Neural cell (in vitro differentiated cells): Measurements from ENCODE around the gene RGS16. TPM values are rescaled to one million over a fixed set of nuclear protein-coding genes. Genes with fewer than 3 reads are reported as not detected.

Source experiments
- H2AFZ ChIP-seq: fragments of 200-600, 300-800 bp; sonication (generic), shearing (Covaris generic); 2 replicates; pipeline ENCODE4 v1.6.0; 2014; ENCODE audit warnings: low read depth, mild to moderate bottlenecking, antibody characterized with exemption, low read length, moderate library complexity
- H3F3A ChIP-seq: fragments of 200-600 bp; shearing (Covaris generic); 2 replicates; pipeline ENCODE4 v1.6.1; 2016; ENCODE audit warnings: mild to moderate bottlenecking, moderate library complexity, mixed read lengths, antibody characterized with exemption, low read length; ENCODE audit not compliant: insufficient read depth, poor library complexity, severe bottlenecking
- H3K27ac ChIP-seq: fragments of 200-600, 300-800 bp; sonication (generic), shearing (Covaris generic); 2 replicates; pipeline ENCODE4 v1.5.1; 2014; ENCODE audit warnings: mild to moderate bottlenecking, low read length, moderate library complexity
- H3K27me3 ChIP-seq: fragments of 300-800, 200-600 bp; sonication (generic), shearing (Covaris generic); 2 replicates; pipeline ENCODE4 v1.6.0; 2014; ENCODE audit warnings: mild to moderate bottlenecking, low read depth, low read length, moderate library complexity; ENCODE audit not compliant: insufficient read depth
- H3K36me3 ChIP-seq: fragments of 300-800, 200-600 bp; sonication (generic), shearing (Covaris generic); 2 replicates; pipeline ENCODE4 v1.5.1; 2014; ENCODE audit warnings: mild to moderate bottlenecking, antibody characterized with exemption, low read length, moderate library complexity; ENCODE audit not compliant: insufficient read depth
- H3K4me2 ChIP-seq: fragments of 300-800, 200-600 bp; sonication (generic), shearing (Covaris generic); 2 replicates; pipeline ENCODE4 v1.6.0; 2014; ENCODE audit warnings: mild to moderate bottlenecking, low read length
- H3K4me3 ChIP-seq: fragments of 300-800, 200-600 bp; sonication (generic), shearing (Covaris generic); 2 replicates; pipeline ENCODE4 v1.5.1; 2014; ENCODE audit warnings: mild to moderate bottlenecking, low read length, moderate library complexity
- H3K79me2 ChIP-seq: fragments of 200-600 bp; shearing (Covaris generic); replicated peaks from 2 replicates; pipeline ENCODE4 v1.6.0; 2014; ENCODE audit warnings: mild to moderate bottlenecking, low read length, moderate library complexity; ENCODE audit not compliant: insufficient read depth
- H3K9ac ChIP-seq: fragments of 300-800, 200-600 bp; sonication (generic), shearing (Covaris generic); 2 replicates; pipeline ENCODE4 v1.6.1; 2016; ENCODE audit warnings: mild to moderate bottlenecking, low read length, mixed read lengths
- H3K9me2 ChIP-seq: fragments of 200-600 bp; shearing (Covaris generic); 2 replicates; pipeline ENCODE4 v1.6.1; 2016; ENCODE audit warnings: mild to moderate bottlenecking, low read length, mixed read lengths; ENCODE audit not compliant: insufficient read depth
- H3K9me3 ChIP-seq: fragments of 200-600, 300-800 bp; sonication (generic), shearing (Covaris generic); 2 replicates; pipeline ENCODE4 v1.6.1; 2016; ENCODE audit warnings: mild to moderate bottlenecking, mixed run types, low read length, moderate library complexity, mixed read lengths
- H4K20me1 ChIP-seq: fragments of 200-600 bp; shearing (Covaris generic); 2 replicates; pipeline ENCODE4 v1.6.1; 2016; ENCODE audit warnings: mild to moderate bottlenecking, mixed run types; ENCODE audit not compliant: insufficient read depth
- CTCF ChIP-seq: fragments of 450-650 bp; IDR thresholded peaks from 2 replicates; pipeline ENCODE4 v1.5.1; 2014; ENCODE audit warnings: antibody characterized with exemption, mild to moderate bottlenecking, moderate library complexity; ENCODE audit not compliant: poor library complexity, severe bottlenecking
- EP300 ChIP-seq: fragments of 450-650 bp; conservative IDR thresholded peaks from 2 replicates; pipeline ENCODE4 v1.6.1; 2014; ENCODE audit warnings: antibody characterized with exemption, mild to moderate bottlenecking, moderate library complexity; ENCODE audit not compliant: poor library complexity, severe bottlenecking
- EZH2 ChIP-seq: fragments of 200-600, 300-800 bp; shearing (Covaris generic), sonication (generic); IDR thresholded peaks from 2 replicates; pipeline ENCODE4 v1.6.1; 2014; ENCODE audit warnings: antibody characterized with exemption, low read length, borderline replicate concordance, mild to moderate bottlenecking; ENCODE audit not compliant: insufficient read depth, poor library complexity, severe bottlenecking
- MXI1 ChIP-seq: fragments of 450-650 bp; conservative IDR thresholded peaks from 2 replicates; pipeline ENCODE4 v1.6.1; 2014; ENCODE audit warnings: antibody characterized with exemption, mild to moderate bottlenecking; ENCODE audit not compliant: poor library complexity, severe bottlenecking
- POLR2AphosphoS5 ChIP-seq: IDR thresholded peaks from 2 replicates; pipeline ENCODE4 v1.6.1; 2012
- RAD21 ChIP-seq: fragments of 450-650 bp; conservative IDR thresholded peaks from 2 replicates; pipeline ENCODE4 v1.6.1; 2014; ENCODE audit warnings: antibody characterized with exemption, mild to moderate bottlenecking, moderate library complexity
- REST ChIP-seq: IDR thresholded peaks from 2 replicates; pipeline ENCODE4 v1.6.1; 2012; ENCODE audit warnings: borderline replicate concordance
- SMC3 ChIP-seq: fragments of 450-650 bp; conservative IDR thresholded peaks from 2 replicates; pipeline ENCODE4 v1.6.1; 2014; ENCODE audit warnings: antibody characterized with exemption, mild to moderate bottlenecking, moderate library complexity; ENCODE audit not compliant: poor library complexity
- TAF1 ChIP-seq: IDR thresholded peaks from 2 replicates; pipeline ENCODE4 v1.6.1; 2012; ENCODE audit warnings: low read depth
- polyA plus RNA-seq: library from polyadenylated mRNA; depleted of rRNA; stranded (reverse); fragments of >200 nt; gene quantifications from 2 replicates; pipeline ENCODE4 v1.2.3, GENCODE V29; 2014

RGS16 gene
- polyA plus RNA-seq, 1 donor from 2014 or later, result 1.1 TPM

DNA sequence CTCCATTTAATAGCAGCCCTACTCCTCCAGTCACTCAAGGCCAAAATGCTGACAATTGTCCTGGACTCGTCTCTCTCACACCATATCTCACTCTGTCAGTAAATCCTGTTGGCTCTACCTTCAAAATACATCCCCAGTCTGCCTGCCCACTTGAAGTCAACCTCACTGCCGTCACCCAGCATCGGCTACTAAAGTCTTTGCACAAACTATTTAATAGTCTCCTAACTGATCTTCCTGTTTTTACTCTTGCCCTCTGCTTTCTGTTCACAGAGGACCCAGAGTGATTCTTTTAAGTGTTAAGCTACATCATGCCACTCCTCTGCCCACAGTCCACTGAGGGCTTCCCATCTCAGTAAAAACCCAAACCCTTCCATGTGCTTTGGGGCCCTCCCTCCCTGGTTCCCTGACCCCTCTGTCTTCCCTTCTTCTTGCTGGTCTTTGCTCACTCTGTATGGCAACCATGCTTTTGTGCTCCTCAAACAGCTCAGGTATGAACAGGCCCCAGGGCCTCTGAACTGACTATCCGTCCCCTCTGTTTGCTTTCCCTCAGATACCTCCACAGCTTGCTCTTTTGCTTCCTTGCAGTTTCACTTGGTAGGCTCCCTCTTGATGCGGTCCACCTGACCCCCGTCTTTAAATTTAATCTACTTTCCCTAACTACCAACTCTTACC lies 34.1 kb downstream of the RGS16 start:
- Histone ChIP-seq H3K79me2 (no peaks in the 10 kb centered on the region), H3K4me3 (no peak overlapping the region), H3K36me3 (no peaks in the 10 kb centered on the region), H3K4me2 (no peak overlapping the region), H3K27ac (no peak overlapping the region), H3F3A (no peaks in the 10 kb centered on the region), H4K20me1 (no peaks in the 10 kb centered on the region), H3K9ac (no peak overlapping the region), H3K9me3 (no peaks in the 10 kb centered on the region), H3K9me2 (no peaks in the 10 kb centered on the region), H3K27me3 (no peaks in the 10 kb centered on the region), H2AFZ (no peak overlapping the region)
- no peak for TF ChIP-seq TAF1
- no peak for TF ChIP-seq REST
- TF ChIP-seq MXI1, result no peak
- no peak for TF ChIP-seq SMC3
- no peak for TF ChIP-seq CTCF
- no peak for TF ChIP-seq POLR2AphosphoS5
- no peak for TF ChIP-seq RAD21
- TF ChIP-seq EZH2, result no peak
- no peak for TF ChIP-seq EP300

- TF ChIP-seq REST (no peak), POLR2AphosphoS5 (no peak), EP300 (no peak), TAF1 (no peak), EZH2 (no peak), MXI1 (no peak)
- H2AFZ ChIP-seq, result no peak overlapping the region
- H3K4me2 ChIP-seq, result no peak overlapping the region
- no peaks in the 10 kb centered on the region for H3K9me2 ChIP-seq
- no peak overlapping the region for H3K27ac ChIP-seq
- no peak overlapping the region for H3K4me3 ChIP-seq
- no peaks in the 10 kb centered on the region for H3K9me3 ChIP-seq
- no peaks in the 10 kb centered on the region for H3K27me3 ChIP-seq
- no peaks in the 10 kb centered on the region for H3K79me2 ChIP-seq
- H3F3A ChIP-seq, result no peaks in the 10 kb centered on the region
- H3K36me3 ChIP-seq, result no peaks in the 10 kb centered on the region
- no peaks in the 10 kb centered on the region for H4K20me1 ChIP-seq
- H3K9ac ChIP-seq, result no peak overlapping the region
These were observed 35.4 kb downstream of the RGS16 start for GRCh38 chr1:182568647-182569284.
